Liver (tissue), 9 donors: ENCODE measurements around the gene GLP2R. TPM values are rescaled to one million over a fixed set of nuclear protein-coding genes. Genes with fewer than 3 reads are reported as not detected.

Experiments
- DNase-seq: peaks from one replicate; pipeline ENCODE4 v3.0.0-alpha.2; 2017; ENCODE audit warnings: low spot score
- H3K27ac ChIP-seq, 2 donors: one replicate each; pipeline ENCODE4 v1.7.0; 2013; ENCODE audit warnings: inconsistent platforms in 2 of 2, low read length in 2 of 2, control low read depth in 1 of 2, low read depth in 1 of 2, mild to moderate bottlenecking in 1 of 2
- H3K27me3 ChIP-seq, 4 donors: one replicate each; pipeline versions ENCODE4 v1.6.1 to v1.7.0; 2013; ENCODE audit warnings: low read length in 3 of 4, inconsistent platforms in 1 of 4, mild to moderate bottlenecking in 1 of 4, moderate library complexity in 1 of 4; ENCODE audit not compliant: control insufficient read depth in 4 of 4, insufficient read depth in 4 of 4
- H3K36me3 ChIP-seq, 4 donors: one replicate each; pipeline versions ENCODE4 v1.6.1 to v1.7.0; 2013; ENCODE audit warnings: low read length in 3 of 4, mild to moderate bottlenecking in 3 of 4, low read depth in 1 of 4, moderate library complexity in 1 of 4; ENCODE audit not compliant: control insufficient read depth in 4 of 4, insufficient read depth in 3 of 4
- H3K4me1 ChIP-seq, 4 donors: one replicate each; pipeline versions ENCODE4 v1.6.1 to v1.7.0; 2013; ENCODE audit warnings: low read length in 3 of 4, mild to moderate bottlenecking in 3 of 4, moderate library complexity in 1 of 4; ENCODE audit not compliant: control insufficient read depth in 4 of 4, insufficient read depth in 4 of 4
- H3K4me3 ChIP-seq, 3 donors: one replicate each; pipeline versions ENCODE4 v1.6.1 to v1.7.0; 2013; ENCODE audit warnings: low read length in 3 of 3, control low read depth in 1 of 3, low read depth in 1 of 3, mild to moderate bottlenecking in 1 of 3
- H3K9ac ChIP-seq, 2 donors: one replicate each; pipeline ENCODE4 v1.7.0; 2013; ENCODE audit warnings: low read length in 2 of 2, mild to moderate bottlenecking in 2 of 2, moderate library complexity in 2 of 2, control low read depth in 1 of 2, low read depth in 1 of 2
- H3K9me3 ChIP-seq, 4 donors: one replicate each; pipeline versions ENCODE4 v1.6.1 to v1.7.0; 2013; ENCODE audit warnings: low read length in 3 of 4; ENCODE audit not compliant: control insufficient read depth in 4 of 4
- EGR1 ChIP-seq, 2 donors: IDR thresholded peaks; 2 replicates each; pipeline ENCODE4 v1.6.1; 2016 to 2018; ENCODE audit warnings: antibody characterized with exemption in 2 of 2, low read depth in 2 of 2
- FOXA1 ChIP-seq: IDR thresholded peaks from 2 replicates; pipeline ENCODE4 v1.6.1; 2016; ENCODE audit warnings: antibody characterized with exemption
- FOXA2 ChIP-seq: IDR thresholded peaks from 2 replicates; pipeline ENCODE4 v1.6.1; 2016; ENCODE audit warnings: antibody characterized with exemption
- HNF4A ChIP-seq, 2 donors: conservative IDR thresholded peaks; 2 replicates each; pipeline ENCODE4 v1.6.1; 2016; ENCODE audit warnings: antibody characterized with exemption in 2 of 2, mild to moderate bottlenecking in 2 of 2
- HNF4G ChIP-seq: IDR thresholded peaks from 2 replicates; pipeline ENCODE4 v1.6.1; 2016; ENCODE audit warnings: antibody characterized with exemption
- NR2F2 ChIP-seq: IDR thresholded peaks from 2 replicates; pipeline ENCODE4 v1.6.1; 2016; ENCODE audit warnings: antibody characterized with exemption
- RXRA ChIP-seq, 2 donors: IDR thresholded peaks; 2 replicates each; pipeline ENCODE4 v1.6.1; 2017 to 2018; ENCODE audit warnings: antibody characterized with exemption in 2 of 2, mild to moderate bottlenecking in 1 of 2
- SP1 ChIP-seq: IDR thresholded peaks from 2 replicates; pipeline ENCODE4 v1.6.1; 2018; ENCODE audit warnings: antibody characterized with exemption, mild to moderate bottlenecking
- TAF1 ChIP-seq: conservative IDR thresholded peaks from 2 replicates; pipeline ENCODE4 v1.6.1; 2016; ENCODE audit warnings: antibody characterized with exemption, mild to moderate bottlenecking
- WGBS: extraction: QIAGEN DNeasy Blood & Tissue Kit; methylation state at CpG from one replicate; pipeline ENCODE4 v1.1.7; 2013; 5-methylcytosine and 5-hydroxymethylcytosine counted together
- polyA plus RNA-seq, 2 donors: library from polyadenylated mRNA; stranded (reverse) in 1 of 2; unstranded in 1 of 2; fragments of 200-250 nt in 1 of 2; fragments of >200 nt in 1 of 2; fragmentation: Nextera tagmentation in 1 of 2; extraction: Ambion mirVana in 1 of 2; gene quantifications; one replicate each; pipeline versions ENCODE4 v1.2.1 to v1.2.3, GENCODE V29; 2013 to 2015
- total RNA-seq, 2 donors: library from RNA; depleted of rRNA; stranded (reverse); fragments of >200 nt; gene quantifications; one replicate each; pipeline ENCODE4 v1.2.3, GENCODE V29; 2014
- TF ChIP-seq, protein P1 (sequence below): IDR thresholded peaks from 2 replicates; pipeline ENCODE4 v1.6.1; 2016; ENCODE audit warnings: antibody characterized with exemption, mild to moderate bottlenecking
- TF ChIP-seq, protein P2 (sequence below): fragments of 150-350 bp; IDR thresholded peaks from 2 replicates; pipeline ENCODE4 v1.5.1; 2017; ENCODE audit warnings: improper control_type of control experiment, low read depth, low read length; ENCODE audit not compliant: missing input control
- TF ChIP-seq, protein P3 (sequence below): IDR thresholded peaks from 2 replicates; pipeline ENCODE4 v1.6.1; 2016; ENCODE audit warnings: antibody characterized with exemption
- TF ChIP-seq, protein P4 (sequence below): IDR thresholded peaks from 2 replicates; pipeline ENCODE4 v1.6.1; 2016; ENCODE audit warnings: antibody characterized with exemption
- donor health status: healthy.
- donor health status: healthy.
- donor health status: healthy.
- donor health status: healthy.
- donor health status: healthy.

GLP2R gene
- total and polyA plus RNA-seq, 4 donors: 0.39 to 1.4 (median 0.58) TPM

DNA sequence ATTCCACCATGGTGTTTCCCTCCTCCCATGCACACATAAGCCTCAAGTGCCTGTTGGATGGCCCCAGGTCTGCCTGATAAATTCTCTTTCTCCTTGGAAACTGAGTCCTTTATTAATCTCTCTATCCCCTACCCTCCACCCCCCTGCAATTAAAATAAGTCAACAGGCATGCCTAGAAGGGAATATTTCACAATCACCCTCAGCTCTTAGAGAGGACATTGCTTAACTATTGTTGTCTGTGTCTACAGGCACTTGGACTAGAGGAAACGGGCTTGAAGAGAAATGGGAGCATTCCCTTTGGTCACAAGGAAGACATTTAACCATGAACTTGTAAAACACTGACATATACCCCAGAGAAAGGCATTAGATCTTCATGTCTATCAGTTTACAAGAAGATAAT, 39.9 kb downstream of the GLP2R start:
- no peaks in the 10 kb centered on the region for H3K27me3 ChIP-seq
- no peaks in the 10 kb centered on the region for H3K36me3 ChIP-seq
- no peak for DNase-seq
- no peaks in the 10 kb centered on the region for H3K4me1 ChIP-seq
- peaks cover 0 to 2% (median 0%) of the 10 kb centered on the region in 4 donors for H3K9me3 ChIP-seq
- H3K9ac ChIP-seq: no peak overlapping the region
- no peak for TF ChIP-seq SP1
- TF ChIP-seq RXRA (IDR thresholded peaks at IDR 0.05): no peak
- no peak for TF ChIP-seq HNF4G
- no peak for TF ChIP-seq NR2F2
- TF ChIP-seq, protein P1, sequence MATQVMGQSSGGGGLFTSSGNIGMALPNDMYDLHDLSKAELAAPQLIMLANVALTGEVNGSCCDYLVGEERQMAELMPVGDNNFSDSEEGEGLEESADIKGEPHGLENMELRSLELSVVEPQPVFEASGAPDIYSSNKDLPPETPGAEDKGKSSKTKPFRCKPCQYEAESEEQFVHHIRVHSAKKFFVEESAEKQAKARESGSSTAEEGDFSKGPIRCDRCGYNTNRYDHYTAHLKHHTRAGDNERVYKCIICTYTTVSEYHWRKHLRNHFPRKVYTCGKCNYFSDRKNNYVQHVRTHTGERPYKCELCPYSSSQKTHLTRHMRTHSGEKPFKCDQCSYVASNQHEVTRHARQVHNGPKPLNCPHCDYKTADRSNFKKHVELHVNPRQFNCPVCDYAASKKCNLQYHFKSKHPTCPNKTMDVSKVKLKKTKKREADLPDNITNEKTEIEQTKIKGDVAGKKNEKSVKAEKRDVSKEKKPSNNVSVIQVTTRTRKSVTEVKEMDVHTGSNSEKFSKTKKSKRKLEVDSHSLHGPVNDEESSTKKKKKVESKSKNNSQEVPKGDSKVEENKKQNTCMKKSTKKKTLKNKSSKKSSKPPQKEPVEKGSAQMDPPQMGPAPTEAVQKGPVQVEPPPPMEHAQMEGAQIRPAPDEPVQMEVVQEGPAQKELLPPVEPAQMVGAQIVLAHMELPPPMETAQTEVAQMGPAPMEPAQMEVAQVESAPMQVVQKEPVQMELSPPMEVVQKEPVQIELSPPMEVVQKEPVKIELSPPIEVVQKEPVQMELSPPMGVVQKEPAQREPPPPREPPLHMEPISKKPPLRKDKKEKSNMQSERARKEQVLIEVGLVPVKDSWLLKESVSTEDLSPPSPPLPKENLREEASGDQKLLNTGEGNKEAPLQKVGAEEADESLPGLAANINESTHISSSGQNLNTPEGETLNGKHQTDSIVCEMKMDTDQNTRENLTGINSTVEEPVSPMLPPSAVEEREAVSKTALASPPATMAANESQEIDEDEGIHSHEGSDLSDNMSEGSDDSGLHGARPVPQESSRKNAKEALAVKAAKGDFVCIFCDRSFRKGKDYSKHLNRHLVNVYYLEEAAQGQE: no peak
- no peak for TF ChIP-seq FOXA1
- TF ChIP-seq, protein P2, sequence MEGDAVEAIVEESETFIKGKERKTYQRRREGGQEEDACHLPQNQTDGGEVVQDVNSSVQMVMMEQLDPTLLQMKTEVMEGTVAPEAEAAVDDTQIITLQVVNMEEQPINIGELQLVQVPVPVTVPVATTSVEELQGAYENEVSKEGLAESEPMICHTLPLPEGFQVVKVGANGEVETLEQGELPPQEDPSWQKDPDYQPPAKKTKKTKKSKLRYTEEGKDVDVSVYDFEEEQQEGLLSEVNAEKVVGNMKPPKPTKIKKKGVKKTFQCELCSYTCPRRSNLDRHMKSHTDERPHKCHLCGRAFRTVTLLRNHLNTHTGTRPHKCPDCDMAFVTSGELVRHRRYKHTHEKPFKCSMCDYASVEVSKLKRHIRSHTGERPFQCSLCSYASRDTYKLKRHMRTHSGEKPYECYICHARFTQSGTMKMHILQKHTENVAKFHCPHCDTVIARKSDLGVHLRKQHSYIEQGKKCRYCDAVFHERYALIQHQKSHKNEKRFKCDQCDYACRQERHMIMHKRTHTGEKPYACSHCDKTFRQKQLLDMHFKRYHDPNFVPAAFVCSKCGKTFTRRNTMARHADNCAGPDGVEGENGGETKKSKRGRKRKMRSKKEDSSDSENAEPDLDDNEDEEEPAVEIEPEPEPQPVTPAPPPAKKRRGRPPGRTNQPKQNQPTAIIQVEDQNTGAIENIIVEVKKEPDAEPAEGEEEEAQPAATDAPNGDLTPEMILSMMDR: no peak
- no peak overlapping the region for H3K4me3 ChIP-seq
- WGBS: 52% methylated on average over 1 of the region's 1 CpG
- H3K27ac ChIP-seq: no peak overlapping the region

DNA sequence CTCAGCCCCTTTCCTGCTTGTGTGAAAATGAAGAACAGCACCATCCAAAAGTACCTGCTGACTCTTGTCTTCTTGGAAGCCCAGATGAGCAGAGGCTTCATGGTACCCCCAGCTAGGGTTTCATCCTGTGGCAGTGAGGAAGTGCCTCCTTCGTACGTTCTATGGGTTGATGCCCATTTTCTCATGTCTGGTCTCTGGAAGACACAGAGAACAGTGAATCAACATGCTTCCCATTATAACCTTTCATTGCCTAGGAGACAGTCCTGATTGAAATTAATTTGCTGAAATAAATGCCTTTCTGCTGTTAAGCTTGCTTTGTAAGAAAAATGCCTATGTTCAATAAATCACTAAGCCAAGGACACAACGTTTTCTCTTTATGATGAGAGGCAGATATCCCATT, 42.8 kb downstream of the GLP2R start:
- TF ChIP-seq NR2F2: no peak
- TF ChIP-seq, protein P3, sequence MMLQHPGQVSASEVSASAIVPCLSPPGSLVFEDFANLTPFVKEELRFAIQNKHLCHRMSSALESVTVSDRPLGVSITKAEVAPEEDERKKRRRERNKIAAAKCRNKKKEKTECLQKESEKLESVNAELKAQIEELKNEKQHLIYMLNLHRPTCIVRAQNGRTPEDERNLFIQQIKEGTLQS: no peak
- no peak for TF ChIP-seq TAF1
- no peak for TF ChIP-seq RXRA (IDR thresholded peaks at IDR 0.05)
- TF ChIP-seq FOXA1: no peak
- no peak for TF ChIP-seq HNF4A (conservative IDR thresholded peaks at IDR 0.05)
- no peak for TF ChIP-seq EGR1 (IDR thresholded peaks at IDR 0.05; ENCODE audit: low read depth in 2 of 2)
- TF ChIP-seq, protein P4, sequence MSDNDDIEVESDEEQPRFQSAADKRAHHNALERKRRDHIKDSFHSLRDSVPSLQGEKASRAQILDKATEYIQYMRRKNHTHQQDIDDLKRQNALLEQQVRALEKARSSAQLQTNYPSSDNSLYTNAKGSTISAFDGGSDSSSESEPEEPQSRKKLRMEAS: no peak
- TF ChIP-seq, protein P2: no peak
- no peak for TF ChIP-seq FOXA2
- no peak for TF ChIP-seq HNF4G
- TF ChIP-seq SP1: no peak
- peaks cover 0 to 2% (median 0%) of the 10 kb centered on the region in 4 donors for H3K9me3 ChIP-seq
- H3K27ac ChIP-seq: no peak overlapping the region
- no peaks in the 10 kb centered on the region for H3K36me3 ChIP-seq
- no peak for DNase-seq
- no peak overlapping the region for H3K9ac ChIP-seq
- WGBS: 80% methylated on average over 3 of the region's 3 CpGs
- no peak overlapping the region for H3K4me3 ChIP-seq
- H3K4me1 ChIP-seq: no peaks in the 10 kb centered on the region
- H3K27me3 ChIP-seq: no peaks in the 10 kb centered on the region
